HG03457 (cell line): ENCODE measurements around the gene ADAM8.

Experiments used
- ATAC-seq: cut with Tn5 transposase; IDR thresholded peaks from one replicate; pipeline ENCODE4 v1.9.1; 2021; ENCODE audit warnings: moderate number of reproducible peaks; ENCODE audit not compliant: unreplicated experiment

Gene ADAM8

DNA sequence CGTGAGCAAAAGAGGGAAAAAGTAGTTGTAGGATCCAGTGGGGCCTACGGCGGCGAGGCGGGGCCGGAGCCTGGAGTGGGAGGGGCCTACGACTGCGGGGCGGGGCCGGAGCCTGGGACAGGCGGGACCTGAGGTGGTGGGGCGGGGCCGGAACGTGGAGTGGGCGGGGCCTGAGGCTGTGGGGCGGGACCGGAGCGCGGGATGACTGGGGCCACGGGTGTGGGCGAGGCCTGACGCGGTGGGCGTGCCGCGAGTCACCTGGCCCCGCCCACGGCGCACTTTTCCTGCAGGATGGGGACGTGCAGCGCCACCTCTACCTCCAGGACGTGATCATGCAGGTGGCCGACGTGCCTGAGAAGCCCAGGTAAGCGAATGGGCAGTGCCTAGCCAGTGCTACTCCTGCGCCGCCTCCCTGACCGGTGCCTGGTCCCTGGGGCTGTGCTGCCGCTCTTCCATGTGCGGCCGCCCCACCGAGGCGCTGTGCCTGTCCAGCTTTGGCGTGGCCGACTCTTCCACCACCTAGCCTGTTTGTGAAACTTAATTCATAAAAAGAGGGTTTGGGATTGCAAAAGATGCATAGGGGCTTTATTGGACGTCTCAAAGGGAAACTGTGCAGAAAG lies 32.5 kb upstream of the ADAM8 start:
- ATAC-seq: peak; percentile 56

DNA sequence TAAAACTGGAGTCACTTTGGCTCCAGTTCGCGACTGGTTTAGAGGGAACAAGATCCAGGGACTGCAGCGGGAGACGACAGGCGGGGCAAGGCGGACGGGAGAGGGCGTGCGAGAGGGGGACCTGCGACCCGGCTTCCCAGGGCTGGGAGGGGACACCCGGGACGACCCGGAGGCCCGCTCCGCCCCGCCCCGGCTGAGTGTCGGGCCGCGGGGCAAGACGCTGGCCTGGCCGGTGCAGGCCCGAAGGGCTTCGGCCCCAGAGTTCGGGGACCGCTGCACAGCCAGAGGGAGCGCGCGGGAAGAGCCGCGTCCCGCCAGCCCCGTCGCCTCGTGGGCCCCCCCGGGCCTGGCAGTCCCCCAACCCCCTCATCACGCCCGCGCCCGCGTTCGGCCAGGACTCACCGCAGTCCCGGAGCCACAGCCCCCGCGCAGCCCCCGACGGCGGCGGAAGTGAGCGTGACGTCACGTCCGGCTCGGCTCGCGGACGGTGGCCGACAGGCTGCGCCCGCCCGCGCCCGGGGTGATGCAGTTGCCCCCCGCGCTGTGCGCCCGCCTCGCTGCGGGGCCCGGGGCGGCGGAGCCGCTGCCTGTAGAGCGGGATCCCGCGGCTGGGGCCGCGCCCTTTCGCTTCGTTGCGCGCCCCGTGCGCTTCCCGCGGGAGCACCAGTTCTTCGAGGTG lies 31.9 kb upstream of the ADAM8 start, which contains the start of the genes TUBGCP2 and ZNF511:
Gene TUBGCP2, minus strand, starts transcription at position 452 of the 679 bp plus-strand sequence. CDS start 5,931 bp downstream, outside the sequence.
Gene ZNF511, plus strand, starts transcription at position 494 of the 679 bp plus-strand sequence. Its CDS starts 30 bp downstream, at position 524.
- ATAC-seq: peak; percentile 60

DNA sequence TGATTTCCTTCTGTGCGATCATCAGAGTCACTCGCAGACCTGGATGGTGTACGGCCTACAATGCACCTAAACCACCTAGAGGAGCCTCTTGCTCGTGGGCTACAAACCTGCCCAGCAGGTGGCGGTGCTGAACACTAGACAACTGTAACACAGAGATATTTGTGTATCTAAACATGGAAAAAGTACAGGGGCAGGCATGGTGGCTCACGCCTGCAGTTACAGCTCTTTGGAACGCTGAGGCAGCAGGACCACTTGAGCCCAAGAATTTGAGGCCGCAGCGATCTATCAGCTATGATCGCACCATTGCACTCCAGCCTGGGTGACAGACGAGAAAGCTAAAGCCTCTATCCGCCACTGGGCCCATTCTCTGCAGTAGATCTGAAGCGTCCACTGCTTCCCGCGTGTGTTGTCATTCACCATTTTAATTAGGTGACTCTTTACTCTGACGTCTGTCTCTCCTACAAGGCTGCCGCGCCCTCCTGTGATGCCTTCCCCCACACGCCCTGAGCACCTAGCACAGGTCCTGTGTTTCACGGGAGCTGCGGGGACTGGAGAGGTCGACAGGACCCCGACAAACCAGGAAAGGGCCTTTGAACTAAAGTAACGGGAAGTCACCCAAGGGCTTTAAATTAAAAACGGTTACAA lies 31.2 kb upstream of the ADAM8 start:
- ATAC-seq: peak; percentile 39

DNA sequence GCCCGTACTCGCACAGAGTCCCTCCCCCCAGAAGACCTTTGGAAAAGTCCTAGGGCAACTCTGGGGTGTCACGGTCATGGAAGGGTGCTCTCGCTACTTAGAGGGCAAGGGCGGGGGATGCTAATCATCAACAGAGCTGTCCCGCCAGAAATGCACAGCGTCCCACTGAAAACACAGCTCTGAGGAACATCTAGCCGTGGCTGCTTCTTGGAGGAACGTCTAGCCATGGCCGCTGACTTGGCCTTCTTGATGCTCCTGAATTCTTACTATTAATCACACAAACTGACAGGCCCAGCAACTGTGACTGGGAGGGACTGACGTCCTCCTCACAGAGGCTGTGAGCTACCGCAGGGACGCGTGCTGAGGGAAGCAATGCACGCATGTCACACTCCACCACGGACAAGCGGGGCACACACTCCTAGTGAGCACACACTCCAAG lies 30.3 kb upstream of the ADAM8 start:
- ATAC-seq: no peak

DNA sequence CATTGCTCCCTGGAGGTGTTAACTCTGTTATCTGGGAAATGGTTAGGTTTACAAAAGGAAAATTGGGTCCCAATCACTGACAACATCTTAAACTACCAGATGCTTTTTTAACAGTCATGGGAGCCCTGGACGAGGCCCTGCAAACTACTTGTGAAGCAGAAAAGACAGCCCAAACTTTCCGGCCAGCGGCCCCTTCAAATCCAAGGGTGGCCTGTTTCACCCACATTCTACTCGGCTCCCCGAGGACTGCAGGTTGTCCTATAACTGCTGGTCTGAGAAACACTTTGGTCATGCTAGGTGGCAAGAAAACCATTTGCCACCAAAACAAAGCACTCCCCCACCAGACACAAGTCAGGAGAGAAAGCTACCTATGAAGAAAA lies 29.4 kb upstream of the ADAM8 start:
- no peak for ATAC-seq

DNA sequence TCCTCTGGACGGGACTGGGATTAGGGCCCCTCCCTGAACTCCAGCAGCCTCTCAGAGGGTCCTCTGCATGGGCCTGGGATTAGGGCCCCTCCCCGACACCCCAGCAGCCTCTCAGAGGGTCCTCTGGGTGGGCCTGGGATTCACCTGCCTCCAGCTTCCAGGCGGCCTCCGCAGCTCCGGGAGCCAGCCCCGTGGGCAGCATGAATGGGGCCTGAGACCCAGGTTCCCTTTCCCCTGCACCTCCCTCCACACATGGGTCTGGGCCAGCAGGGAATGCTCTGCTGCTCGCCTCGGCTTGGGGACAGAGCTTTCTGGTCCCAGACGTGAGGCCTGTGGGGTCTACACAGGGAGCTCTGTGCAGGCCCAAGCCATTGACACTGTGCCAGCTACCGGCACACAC lies 26.5 kb upstream of the ADAM8 start:
- ATAC-seq: no peak

DNA sequence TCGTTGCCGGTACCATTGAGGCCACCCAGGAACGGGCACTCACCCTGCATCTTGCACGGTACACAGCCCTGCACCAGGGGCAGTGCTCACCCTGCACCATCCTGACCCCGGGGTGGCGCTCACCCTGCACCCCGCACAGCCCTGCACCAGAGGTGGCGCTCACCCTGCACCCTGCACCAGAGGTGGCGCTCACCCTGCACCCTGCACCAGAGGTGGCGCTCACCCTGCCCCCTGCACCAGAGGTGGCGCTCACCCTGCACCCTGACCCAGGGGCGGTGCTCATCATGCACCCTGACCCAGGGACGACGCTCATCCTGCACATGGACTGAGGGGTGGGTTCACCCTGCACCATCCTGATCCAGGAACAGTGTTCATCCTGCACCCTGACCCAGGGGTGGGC lies 25.6 kb upstream of the ADAM8 start:
- no peak for ATAC-seq

DNA sequence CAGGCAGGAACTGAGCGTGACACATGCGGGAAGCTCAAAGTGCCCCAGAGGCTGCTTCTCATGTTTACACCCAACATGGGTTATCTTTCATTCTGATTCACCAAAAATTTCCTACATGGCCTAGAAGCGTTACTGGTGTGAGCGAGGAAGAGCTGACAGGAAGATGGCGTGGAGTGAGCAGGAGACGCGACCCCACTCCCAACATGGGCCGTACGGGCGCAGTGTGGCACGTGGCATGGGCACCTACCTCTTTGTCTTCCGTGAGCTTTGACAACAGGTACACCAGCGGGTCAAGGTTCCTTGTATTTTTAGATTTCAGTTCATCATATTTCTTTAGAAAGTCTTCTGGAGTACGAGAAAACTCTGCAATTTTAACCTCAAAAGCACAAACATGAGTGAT lies 23.1 kb upstream of the ADAM8 start:
- no peak for ATAC-seq

DNA sequence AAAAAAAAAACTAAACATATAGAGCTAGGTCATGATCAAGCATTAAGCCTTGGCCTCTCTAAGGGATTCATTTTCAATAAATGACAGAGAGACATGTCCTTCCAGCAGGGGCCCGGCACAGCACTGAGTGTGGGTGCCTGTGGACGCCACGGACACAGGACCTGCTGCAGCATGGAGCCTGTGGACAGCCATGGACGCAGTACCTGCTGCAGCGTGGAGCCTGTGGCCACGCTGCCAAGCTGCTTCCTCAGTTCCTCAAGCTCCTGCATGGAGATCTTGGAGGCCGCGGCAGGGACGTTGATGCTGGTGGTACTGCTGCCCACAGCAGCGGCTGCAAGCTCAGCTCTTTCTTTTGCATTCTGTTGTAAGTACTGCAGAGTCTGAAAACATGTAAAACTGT lies 22.6 kb upstream of the ADAM8 start:
- no peak for ATAC-seq

DNA sequence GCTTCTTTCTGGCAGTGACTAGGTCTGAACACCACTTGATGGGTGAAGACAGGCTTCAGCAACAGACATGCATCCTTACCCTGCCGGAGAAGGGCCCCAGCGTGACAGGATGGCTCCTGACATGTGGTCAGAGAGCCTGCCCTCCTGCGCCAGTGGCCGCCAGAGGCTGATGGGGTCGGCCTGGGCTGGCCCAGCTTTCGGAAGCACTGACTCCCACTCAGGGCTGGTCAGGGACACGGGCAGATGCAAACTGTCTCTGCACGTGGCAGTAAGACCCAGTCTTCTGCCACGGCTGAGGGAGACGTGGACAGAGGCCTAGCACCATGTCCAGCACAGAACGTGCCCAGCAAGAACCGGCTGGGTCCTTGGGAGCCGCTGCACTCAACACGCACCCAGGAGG lies 21.8 kb upstream of the ADAM8 start:
- no peak for ATAC-seq

DNA sequence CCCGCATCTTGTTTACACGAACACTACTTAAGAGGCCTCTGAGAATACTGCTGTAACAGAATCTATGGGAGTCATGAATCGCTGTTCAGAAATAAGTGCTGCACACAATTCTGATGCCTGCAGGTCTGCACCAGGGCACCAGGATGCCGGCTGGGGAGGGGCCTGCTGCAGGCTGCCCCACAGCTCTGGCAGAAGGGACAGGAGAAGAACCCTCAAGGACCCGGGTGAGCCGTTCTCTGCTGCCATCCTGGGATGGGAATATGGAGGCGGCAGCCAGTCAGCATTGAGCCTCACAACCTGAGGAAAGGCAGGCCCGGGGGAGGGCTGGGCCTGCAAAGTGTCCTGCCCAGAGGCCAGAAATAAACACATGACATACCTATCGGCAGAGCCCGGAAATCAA lies 20.8 kb upstream of the ADAM8 start:
- no peak for ATAC-seq

DNA sequence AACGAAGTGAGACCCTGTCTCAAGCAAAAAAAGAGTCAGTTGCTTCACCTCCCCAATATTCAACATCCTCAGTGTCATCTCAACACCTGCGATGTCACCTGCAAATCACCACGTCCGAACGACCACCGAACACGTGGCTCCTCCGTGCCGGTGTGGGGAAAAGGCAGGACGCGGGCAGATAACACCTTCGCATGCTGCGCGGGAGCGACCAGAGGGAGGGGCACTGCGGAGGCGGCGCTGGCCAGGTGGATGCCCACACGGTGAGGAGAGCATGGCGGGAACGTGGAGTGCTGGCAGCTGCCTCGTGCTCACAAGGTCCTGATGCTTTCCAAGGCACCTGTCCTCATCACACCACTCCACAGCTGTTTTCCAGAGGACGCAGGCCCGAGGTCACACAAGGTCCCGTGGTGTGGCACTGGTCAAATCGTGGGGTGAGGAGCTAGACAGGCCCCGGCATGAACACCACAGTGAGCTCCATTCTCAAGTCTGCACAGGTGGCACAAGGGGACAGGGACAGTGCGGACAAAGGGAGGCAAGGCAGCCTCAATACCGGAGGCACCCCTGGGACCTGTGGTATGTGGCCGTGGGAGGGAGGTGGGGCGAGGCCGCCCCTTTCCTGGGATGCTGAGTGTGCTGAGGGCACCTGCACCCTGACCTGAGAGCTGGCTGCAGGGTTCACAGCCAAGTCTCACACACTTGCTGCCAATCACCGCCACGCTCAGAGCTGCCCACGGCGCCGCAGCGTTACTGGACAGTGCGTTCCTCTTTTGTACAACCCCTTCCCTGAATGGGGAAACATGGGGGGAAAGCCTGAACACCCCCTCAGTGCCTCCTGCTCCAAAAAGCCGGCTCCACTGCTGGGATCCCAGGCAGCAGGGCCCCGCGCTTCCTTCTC lies 19.0 kb upstream of the ADAM8 start:
- ATAC-seq: no peak

DNA sequence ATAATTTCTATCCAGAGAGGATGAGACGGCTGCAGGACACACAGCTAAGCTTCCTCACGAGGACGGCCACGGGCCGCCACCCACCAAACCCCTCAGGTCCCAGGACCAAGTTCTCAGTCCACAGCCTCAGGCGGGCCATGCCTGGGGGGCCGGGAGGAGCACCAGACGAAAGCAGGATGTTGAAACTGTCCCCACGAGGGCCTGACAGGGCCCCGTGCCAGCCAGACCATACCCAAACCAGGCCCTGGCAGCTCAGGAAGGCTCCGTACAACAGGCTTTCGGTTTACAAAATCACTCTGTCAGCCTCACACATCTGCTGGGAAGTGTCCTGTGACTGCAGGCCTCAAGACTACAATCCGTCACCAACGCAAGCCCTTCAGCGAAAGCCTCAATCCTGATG lies 17.5 kb upstream of the ADAM8 start:
- ATAC-seq: no peak

DNA sequence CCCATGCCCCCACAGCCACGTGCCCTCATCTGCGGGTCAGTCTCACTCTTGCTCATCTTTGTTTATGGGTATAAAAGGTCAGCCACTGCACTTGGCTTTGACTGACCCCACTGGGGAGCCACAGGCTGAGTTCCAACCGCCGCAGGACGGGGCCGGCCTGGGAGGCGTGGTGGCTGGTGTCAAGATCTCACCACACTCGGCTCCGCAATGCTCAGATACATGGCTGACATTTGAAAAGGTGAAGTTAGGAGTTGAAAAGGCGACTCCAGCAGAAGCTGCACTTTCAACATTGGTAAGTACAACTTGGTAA lies 17.1 kb upstream of the ADAM8 start:
- ATAC-seq: no peak

DNA sequence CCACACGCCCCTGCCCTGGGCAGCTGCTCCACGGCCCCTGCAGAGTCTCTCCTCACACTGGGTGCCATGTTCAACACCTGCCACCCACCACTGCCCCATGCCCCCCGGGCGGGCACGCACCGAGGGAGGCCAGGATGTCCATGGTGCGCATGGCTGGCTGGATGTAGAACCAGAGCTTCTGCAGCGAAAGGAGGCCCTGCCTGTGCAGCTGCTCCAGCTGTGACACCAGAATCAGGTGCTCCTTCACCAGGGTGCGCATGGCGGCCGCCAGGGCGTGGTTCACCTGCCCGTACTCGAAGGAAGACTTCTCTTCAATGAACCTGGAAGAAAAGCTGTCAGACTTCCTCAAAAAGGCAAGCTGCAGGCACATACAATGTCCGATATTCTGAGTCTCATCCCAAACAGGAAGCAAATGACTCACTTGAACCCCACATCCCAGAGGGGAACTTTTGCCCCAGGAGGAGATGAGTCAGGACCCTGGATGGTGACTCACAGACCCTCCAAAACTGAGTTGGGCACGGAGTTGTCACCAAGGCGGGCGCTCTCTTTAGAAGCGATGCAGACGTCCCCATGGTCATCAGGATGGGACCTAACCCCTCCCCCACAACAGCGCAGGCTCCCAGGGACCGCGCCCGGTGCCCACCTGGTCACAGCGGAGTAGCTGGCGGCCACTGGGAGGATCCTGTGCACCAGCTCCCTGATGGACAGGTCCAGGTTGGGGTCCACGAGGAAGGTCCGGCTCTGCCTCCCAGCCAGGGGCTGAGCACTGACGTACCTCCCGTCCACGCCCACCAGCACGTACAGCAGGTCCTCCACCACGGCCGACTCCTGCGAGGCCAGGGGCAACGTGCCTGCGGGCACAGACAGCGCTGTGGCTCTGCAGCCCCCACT lies 16.5 kb upstream of the ADAM8 start:
- ATAC-seq: no peak

DNA sequence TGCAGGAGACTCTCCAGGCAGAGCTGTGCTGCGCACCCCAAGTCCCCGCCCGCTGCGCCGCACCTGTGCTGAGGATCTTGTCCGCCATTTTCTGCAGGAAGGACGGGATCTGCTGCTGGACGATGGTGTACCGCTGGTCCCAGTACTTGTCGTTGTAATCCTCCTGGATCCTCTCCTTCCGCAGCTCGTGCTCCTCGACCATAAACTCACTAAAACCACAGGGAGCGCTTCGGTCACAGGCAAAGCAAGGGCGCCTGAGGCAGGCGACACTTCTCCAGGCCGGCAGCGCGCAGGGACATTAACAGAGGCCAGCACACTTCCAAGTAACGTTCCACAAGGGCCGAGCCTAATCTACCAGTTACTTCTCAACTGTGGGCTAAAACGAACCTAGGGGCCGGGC lies 13.1 kb upstream of the ADAM8 start:
- no peak for ATAC-seq

DNA sequence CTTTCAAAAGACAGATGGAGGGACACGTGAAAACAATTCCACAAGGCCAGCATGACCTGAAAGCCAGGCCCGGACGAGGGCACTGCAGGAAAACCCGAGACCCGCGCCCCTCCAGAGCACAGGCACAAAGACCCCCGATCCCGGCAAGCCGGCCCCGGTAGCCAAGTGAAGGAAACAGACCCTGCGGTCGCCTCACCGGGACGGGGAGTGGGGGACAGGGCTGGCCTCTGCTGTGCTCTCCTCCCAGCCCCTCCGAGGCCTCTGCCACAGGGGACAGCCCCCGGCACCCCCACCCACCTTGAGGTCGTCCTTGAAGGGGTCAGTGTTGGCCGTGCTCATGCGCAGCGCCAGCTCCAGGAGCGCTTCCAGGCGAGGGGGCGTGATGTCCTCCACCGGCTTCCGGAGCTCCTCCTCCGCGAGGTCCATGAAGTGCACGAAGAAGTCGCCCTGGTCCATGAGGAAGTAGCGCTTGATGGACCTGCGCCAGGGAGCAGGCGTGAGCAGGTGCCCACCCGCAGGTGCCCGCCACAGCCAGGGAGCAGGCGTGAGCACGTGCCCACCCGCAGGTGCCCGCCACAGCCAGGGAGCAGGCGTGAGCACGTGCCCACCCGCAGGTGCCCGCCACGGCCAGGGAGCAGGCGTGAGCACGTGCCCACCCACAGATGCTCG lies 11.3 kb upstream of the ADAM8 start:
- no peak for ATAC-seq

DNA sequence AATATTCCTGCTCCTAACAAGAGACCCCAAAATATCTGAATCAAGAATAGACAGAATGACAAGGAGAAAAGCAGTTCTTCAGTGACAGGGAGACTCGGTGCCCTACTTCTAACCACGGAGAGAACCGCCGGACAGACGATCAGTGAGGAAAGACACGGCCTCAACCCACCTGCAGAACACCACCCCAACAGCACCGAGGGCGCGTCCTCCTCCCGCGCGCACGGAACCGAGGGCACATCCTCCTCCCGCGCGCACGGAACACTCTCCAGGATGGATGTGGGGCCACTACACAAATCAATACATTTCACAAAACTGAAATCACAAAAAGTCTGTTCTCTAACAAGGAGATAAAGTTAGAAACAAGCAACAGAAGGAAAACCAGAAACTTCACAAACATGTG lies 9.7 kb upstream of the ADAM8 start:
- ATAC-seq: no peak

DNA sequence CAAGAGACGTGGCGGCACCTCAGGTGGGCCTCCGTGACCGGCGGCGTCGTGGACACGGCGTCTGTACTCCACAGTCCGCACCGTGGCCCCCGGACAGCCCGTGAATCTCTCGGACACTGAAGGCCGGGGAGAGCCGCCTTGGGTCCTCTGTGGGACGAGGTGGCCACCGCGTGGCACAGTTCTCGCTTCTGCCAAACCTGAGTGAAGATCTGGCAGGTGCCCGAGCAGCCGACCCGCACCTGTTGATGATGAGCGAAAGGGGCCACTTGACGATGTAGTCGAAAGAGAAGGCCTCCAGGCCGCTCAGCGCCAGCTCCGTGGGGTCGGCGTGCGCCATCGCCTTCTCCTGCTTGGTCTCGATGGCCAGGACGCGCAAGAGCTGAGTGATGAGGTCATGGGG lies 8.5 kb upstream of the ADAM8 start:
- no peak for ATAC-seq

DNA sequence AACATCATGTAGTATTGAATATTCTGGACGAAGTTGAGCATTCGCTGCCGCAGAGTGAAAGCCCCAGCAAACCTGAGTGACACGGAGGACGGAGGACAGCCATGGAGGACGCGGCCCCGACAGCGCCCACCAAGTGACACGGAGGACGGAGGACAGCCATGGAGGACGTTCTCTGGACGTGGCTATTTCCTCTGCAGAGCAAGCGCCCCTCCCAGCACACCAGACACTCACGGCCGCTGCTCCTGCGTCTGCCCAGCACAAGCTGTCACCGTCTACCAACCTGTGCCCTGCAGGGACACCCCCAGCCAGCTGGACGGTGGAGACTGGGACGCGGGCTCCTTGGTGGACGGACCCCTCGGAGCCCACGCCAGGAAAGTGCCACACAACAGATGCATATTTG lies 7.3 kb upstream of the ADAM8 start:
- ATAC-seq: no peak
